ENCODE results near the gene VEGFA.

DNA sequence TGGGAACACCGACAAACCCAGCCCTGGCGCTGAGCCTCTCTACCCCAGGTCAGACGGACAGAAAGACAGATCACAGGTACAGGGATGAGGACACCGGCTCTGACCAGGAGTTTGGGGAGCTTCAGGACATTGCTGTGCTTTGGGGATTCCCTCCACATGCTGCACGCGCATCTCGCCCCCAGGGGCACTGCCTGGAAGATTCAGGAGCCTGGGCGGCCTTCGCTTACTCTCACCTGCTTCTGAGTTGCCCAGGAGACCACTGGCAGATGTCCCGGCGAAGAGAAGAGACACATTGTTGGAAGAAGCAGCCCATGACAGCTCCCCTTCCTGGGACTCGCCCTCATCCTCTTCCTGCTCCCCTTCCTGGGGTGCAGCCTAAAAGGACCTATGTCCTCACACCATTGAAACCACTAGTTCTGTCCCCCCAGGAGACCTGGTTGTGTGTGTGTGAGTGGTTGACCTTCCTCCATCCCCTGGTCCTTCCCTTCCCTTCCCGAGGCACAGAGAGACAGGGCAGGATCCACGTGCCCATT, 15.3 kb downstream of the VEGFA start:
- TF ChIP-seq, protein P1, sequence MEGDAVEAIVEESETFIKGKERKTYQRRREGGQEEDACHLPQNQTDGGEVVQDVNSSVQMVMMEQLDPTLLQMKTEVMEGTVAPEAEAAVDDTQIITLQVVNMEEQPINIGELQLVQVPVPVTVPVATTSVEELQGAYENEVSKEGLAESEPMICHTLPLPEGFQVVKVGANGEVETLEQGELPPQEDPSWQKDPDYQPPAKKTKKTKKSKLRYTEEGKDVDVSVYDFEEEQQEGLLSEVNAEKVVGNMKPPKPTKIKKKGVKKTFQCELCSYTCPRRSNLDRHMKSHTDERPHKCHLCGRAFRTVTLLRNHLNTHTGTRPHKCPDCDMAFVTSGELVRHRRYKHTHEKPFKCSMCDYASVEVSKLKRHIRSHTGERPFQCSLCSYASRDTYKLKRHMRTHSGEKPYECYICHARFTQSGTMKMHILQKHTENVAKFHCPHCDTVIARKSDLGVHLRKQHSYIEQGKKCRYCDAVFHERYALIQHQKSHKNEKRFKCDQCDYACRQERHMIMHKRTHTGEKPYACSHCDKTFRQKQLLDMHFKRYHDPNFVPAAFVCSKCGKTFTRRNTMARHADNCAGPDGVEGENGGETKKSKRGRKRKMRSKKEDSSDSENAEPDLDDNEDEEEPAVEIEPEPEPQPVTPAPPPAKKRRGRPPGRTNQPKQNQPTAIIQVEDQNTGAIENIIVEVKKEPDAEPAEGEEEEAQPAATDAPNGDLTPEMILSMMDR (IDR thresholded peaks at IDR 0.05), result no peak
- no peak for TF ChIP-seq POLR2A (IDR thresholded peaks at IDR 0.05)

Measured in lower leg skin (tissue), 3 donors.